ENCODE results near the gene DRD4.
"Not testable (repeated sequence)": the region's sequence is repeated elsewhere in the genome, so short reads cannot be mapped to it uniquely, and the experiment has no call there.

The DRD4 gene

GRCh38 chr11:638631-639331, 1.7 kb downstream of the DRD4 start:
- Mint-ChIP-seq H3K9me3 (no peaks in the 10 kb centered on the region), H3K27ac (no peak overlapping the region), H3K27me3 (peaks cover 74% of the 10 kb centered on the region), H3K4me1 (peaks cover 14% of the 10 kb centered on the region), H3K4me3 (no peak overlapping the region), H3K36me3 (peaks cover 6% of the 10 kb centered on the region)
- DNase-seq = no peak
- CTCF ChIA-PET = no interaction called here

GRCh38 chr11:639332-639955, 2.4 kb downstream of the DRD4 start:
- no peak overlapping the region for H3K4me3 Mint-ChIP-seq
- no peak overlapping the region for H3K27ac Mint-ChIP-seq
- H3K36me3 Mint-ChIP-seq = peaks cover 6% of the 10 kb centered on the region
- CTCF ChIA-PET = no interaction called here
- DNase-seq = no peak
- peaks cover 14% of the 10 kb centered on the region for H3K4me1 Mint-ChIP-seq
- H3K27me3 Mint-ChIP-seq = peaks cover 74% of the 10 kb centered on the region
- H3K9me3 Mint-ChIP-seq = no peaks in the 10 kb centered on the region

- CTCF ChIA-PET = interaction anchor here (1.2 kb wide), 1 partner anchor 105 kb away, joined by 3 read pairs; the partner anchor contains the start of gene HRAS
- DNase-seq = no peak
- Mint-ChIP-seq H3K27me3 (peaks cover 71% of the 10 kb centered on the region), H3K4me1 (peaks cover 14% of the 10 kb centered on the region), H3K27ac (no peak overlapping the region), H3K4me3 (no peak overlapping the region), H3K9me3 (no peaks in the 10 kb centered on the region), H3K36me3 (peaks cover 6% of the 10 kb centered on the region)
Observed at GRCh38 chr11:640021-640706, 3.1 kb downstream of the DRD4 start.

- Mint-ChIP-seq H3K9me3 (no peaks in the 10 kb centered on the region), H3K27ac (no peak overlapping the region), H3K27me3 (peaks cover 53% of the 10 kb centered on the region), H3K36me3 (peaks cover 10% of the 10 kb centered on the region), H3K4me1 (peaks cover 16% of the 10 kb centered on the region), H3K4me3 (no peak overlapping the region)
- CTCF ChIA-PET = no interaction called here
- DNase-seq = no peak
Observed at GRCh38 chr11:641806-642370, 4.8 kb downstream of the DRD4 start.

GRCh38 chr11:643366-643765, 6.3 kb downstream of the DRD4 start:
- CTCF ChIA-PET = no interaction called here
- Mint-ChIP-seq H3K4me3 (no peak overlapping the region), H3K4me1 (peaks cover 10% of the 10 kb centered on the region), H3K27me3 (peaks cover 39% of the 10 kb centered on the region), H3K9me3 (no peaks in the 10 kb centered on the region), H3K27ac (no peak overlapping the region), H3K36me3 (peaks cover 12% of the 10 kb centered on the region)
- DNase-seq = no peak

- CTCF ChIA-PET = no interaction called here
- Mint-ChIP-seq H3K4me3 (no peak overlapping the region), H3K9me3 (no peaks in the 10 kb centered on the region), H3K27ac (no peak overlapping the region), H3K27me3 (peaks cover 31% of the 10 kb centered on the region), H3K4me1 (peaks cover 5% of the 10 kb centered on the region), H3K36me3 (peaks cover 8% of the 10 kb centered on the region)
- DNase-seq = no peak
Observed at GRCh38 chr11:643849-644738, 7.0 kb downstream of the DRD4 start.

GRCh38 chr11:645536-645935, 8.5 kb downstream of the DRD4 start:
- Mint-ChIP-seq H3K27me3 (peaks cover 17% of the 10 kb centered on the region), H3K4me3 (no peak overlapping the region), H3K4me1 (peaks cover 2% of the 10 kb centered on the region), H3K27ac (no peak overlapping the region), H3K9me3 (no peaks in the 10 kb centered on the region), H3K36me3 (peaks cover 8% of the 10 kb centered on the region)
- DNase-seq = no peak
- CTCF ChIA-PET = no interaction called here

- Mint-ChIP-seq H3K9me3 (no peaks in the 10 kb centered on the region), H3K36me3 (peaks cover 10% of the 10 kb centered on the region), H3K4me1 (peaks cover 2% of the 10 kb centered on the region), H3K4me3 (no peak overlapping the region), H3K27me3 (peaks cover 10% of the 10 kb centered on the region), H3K27ac (no peak overlapping the region)
- CTCF ChIA-PET = interaction anchor here (1.3 kb wide), 1 partner anchor 16 kb away, joined by 3 read pairs; no protein-coding TSS in a partner anchor
- no peak for DNase-seq
Observed at GRCh38 chr11:646214-646613, 9.1 kb downstream of the DRD4 start.

GRCh38 chr11:647672-648158, 10.6 kb downstream of the DRD4 start:
- H3K4me1 Mint-ChIP-seq, H3K9me3 Mint-ChIP-seq, DNase-seq, H3K27me3 Mint-ChIP-seq, H3K27ac Mint-ChIP-seq, H3K4me3 Mint-ChIP-seq: not testable (repeated sequence)
- H3K36me3 Mint-ChIP-seq = peaks cover 15% of the 10 kb centered on the region
- CTCF ChIA-PET = interaction anchor here (1.3 kb wide), 1 partner anchor 15 kb away, joined by 3 read pairs; no protein-coding TSS in a partner anchor

GRCh38 chr11:650482-650881, 13.4 kb downstream of the DRD4 start:
- H3K4me1 Mint-ChIP-seq = peaks cover 2% of the 10 kb centered on the region
- no peaks in the 10 kb centered on the region for H3K27me3 Mint-ChIP-seq
- DNase-seq = no peak
- no peaks in the 10 kb centered on the region for H3K9me3 Mint-ChIP-seq
- peaks cover 15% of the 10 kb centered on the region for H3K36me3 Mint-ChIP-seq
- no peak overlapping the region for H3K4me3 Mint-ChIP-seq
- CTCF ChIA-PET = no interaction called here
- no peak overlapping the region for H3K27ac Mint-ChIP-seq

- CTCF ChIA-PET, H3K36me3 Mint-ChIP-seq, DNase-seq: not testable (repeated sequence)
Observed at GRCh38 chr11:653136-653535, 16.1 kb downstream of the DRD4 start.

GRCh38 chr11:653837-654236, 16.8 kb downstream of the DRD4 start:
- Mint-ChIP-seq H3K27ac (no peak overlapping the region), H3K4me3 (no peak overlapping the region), H3K9me3 (no peaks in the 10 kb centered on the region), H3K36me3 (peaks cover 9% of the 10 kb centered on the region), H3K4me1 (no peaks in the 10 kb centered on the region), H3K27me3 (no peaks in the 10 kb centered on the region)
- no peak for DNase-seq
- CTCF ChIA-PET = interaction anchor here (0.7 kb wide), 1 partner anchor 911 kb away, joined by 3 read pairs; no protein-coding TSS in a partner anchor

More at GRCh38 chr11:653136-653535, 16.1 kb downstream of the DRD4 start:
- not testable (repeated sequence) for H3K4me3 Mint-ChIP-seq, H3K4me1 Mint-ChIP-seq, H3K9me3 Mint-ChIP-seq, H3K27ac Mint-ChIP-seq, H3K27me3 Mint-ChIP-seq

GRCh38 chr11:654444-654843, 17.4 kb downstream of the DRD4 start:
- H3K36me3 Mint-ChIP-seq, H3K27me3 Mint-ChIP-seq, H3K27ac Mint-ChIP-seq, DNase-seq, H3K4me3 Mint-ChIP-seq, H3K4me1 Mint-ChIP-seq, H3K9me3 Mint-ChIP-seq: not testable (repeated sequence)
- CTCF ChIA-PET = interaction anchor here (0.7 kb wide), 1 partner anchor 911 kb away, joined by 3 read pairs; no protein-coding TSS in a partner anchor

Measured in activated naive CD4-positive, alpha-beta T cell treated with anti-CD3 and anti-CD28 coated beads, Interleukin-2, amount 10 ng/mL, durations not matched to agents 7 days and 5 days (primary cell).